Stimulated activated naive CD8-positive, alpha-beta T cell treated with anti-CD3 and anti-CD28 coated beads, Interleukin-15, Interleukin-2, amounts not matched to agents 100 U/mL and 50 U/mL, for 24 hours (primary cell): ENCODE results near the gene CERS4.
"Not testable (repeated sequence)": the region's sequence is repeated elsewhere in the genome, so short reads cannot be mapped to it uniquely, and the experiment has no call there.

Experiments
- ATAC-seq: fragments of 150-1000 bp; cut with Tn5 transposase; one replicate; pipeline ENCODE4 v1.10.0; 2021
- DNase-seq: peaks from one replicate; pipeline ENCODE4 v3.0.0; 2021

The CERS4 gene, protein sequence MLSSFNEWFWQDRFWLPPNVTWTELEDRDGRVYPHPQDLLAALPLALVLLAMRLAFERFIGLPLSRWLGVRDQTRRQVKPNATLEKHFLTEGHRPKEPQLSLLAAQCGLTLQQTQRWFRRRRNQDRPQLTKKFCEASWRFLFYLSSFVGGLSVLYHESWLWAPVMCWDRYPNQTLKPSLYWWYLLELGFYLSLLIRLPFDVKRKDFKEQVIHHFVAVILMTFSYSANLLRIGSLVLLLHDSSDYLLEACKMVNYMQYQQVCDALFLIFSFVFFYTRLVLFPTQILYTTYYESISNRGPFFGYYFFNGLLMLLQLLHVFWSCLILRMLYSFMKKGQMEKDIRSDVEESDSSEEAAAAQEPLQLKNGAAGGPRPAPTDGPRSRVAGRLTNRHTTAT

DNA sequence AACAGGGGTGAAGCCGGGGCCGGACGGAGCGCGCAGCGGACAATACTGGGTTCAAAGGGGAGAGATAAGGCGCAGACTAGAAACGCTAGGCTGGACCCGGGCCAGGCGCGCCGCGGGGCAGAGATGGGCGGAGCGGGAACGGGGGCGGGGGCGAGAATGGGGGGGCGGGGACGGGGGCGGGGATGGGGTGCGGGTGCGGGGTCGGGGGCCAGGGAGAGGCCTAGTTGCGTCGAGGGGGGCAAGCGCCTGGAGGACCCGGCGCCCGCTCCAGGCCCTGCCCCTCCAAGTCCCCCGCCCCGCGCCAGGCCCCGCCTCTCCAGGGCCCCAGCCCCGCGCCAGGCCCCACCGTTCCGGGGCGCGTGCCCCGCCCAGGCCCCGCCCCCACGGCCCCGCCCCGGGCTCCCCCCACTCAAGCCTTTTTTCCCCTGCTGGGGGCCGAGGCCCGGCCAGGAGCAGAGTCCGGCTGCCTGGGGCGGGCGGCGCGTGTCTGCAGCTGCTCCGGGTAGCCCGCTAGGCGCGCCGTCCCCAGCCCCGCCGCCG lies at the start of gene CERS4:
TSS of gene CERS4 (plus strand) at position 449 of the 540 bp plus-strand sequence. CDS start 41,707 bp downstream, outside the sequence.
- ATAC-seq (peak; percentile 88), DNase-seq (peak; percentile 85)

DNA sequence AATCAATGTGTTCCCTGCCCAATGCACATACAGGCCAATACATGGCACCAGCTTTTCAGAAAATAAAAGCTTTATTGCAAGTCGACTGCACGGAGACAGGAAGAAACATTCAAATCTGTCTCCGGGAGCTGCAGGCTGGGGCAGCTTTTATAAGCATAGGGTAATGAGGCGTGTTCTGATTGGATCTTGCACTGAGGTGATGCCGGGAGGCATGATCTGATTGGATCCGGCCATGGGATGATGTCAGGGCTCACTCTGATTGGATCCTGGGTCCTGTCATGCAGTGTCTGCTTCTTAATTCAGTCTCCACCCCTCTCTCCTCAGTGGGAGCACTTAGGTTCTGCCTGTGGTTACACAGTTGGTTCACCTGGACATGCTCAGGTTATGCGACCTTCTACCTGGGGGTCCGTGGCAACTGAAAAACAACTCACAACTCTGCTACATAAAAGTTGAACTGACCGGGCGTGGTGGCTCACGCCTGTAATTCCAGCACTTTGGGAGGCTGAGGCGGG lies 48.0 kb upstream of the CERS4 start:
- ATAC-seq (peak; percentile 69), DNase-seq (peak; percentile 18)

DNA sequence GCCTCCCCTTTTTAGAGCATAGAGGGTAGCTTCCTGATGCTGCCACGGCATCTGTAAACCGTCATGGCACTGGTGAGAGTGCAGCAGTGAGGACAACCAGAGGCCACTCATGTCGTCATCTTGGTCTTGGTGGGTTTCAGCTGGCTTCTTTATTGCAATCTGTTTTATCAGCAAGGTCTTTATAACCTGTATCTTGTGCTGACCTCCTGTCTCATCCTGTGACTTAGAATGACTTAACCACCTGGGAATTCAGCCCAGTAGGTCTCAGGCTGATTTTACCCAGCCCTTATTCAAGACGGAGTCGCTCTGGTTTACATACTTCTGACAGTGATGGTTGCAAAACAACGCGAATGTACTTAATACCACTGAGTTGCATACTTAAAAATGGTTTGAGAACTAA lies 45.4 kb upstream of the CERS4 start:
- ATAC-seq (no peak), DNase-seq (no peak)

DNA sequence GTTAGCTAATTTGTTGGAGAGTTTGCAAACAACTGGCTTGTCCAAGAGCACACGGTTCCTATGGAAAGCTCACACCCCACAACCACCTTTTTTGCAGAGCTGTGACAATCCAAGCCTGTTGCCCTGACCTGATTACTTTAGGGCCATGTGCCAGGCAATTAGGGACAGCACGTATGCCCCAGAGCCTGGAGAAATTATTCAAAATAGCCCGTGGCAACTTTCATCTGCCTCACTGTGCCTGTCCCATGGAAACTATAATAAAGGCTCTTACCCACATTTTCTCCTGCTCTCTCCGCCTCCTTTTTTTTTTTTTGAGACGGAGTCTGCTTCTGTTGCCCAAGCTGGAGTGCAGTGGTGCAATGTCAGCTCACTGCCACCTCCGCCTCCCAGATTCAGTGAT lies 41.2 kb upstream of the CERS4 start:
- no peak for DNase-seq
- no peak for ATAC-seq

DNA sequence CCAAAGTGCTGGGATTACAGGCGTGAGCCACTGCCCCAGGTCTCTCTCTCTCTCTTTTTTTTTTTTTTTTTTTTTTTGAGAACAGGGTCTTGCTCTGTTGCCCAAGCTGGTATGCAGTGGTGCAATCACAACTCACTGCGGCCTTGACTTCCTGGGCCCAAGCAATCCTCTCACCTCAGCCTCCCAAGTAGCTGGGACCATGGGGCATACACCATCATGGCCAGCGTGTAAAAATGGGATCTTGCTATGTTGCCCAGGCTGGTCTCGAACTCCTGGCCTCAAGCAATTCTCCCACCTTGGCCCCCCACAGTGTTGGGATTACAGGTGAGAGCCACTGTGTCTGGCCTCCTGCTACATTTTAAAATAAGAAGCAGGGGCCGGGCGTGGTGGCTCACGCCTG lies 40.6 kb upstream of the CERS4 start:
- no peak for ATAC-seq

DNA sequence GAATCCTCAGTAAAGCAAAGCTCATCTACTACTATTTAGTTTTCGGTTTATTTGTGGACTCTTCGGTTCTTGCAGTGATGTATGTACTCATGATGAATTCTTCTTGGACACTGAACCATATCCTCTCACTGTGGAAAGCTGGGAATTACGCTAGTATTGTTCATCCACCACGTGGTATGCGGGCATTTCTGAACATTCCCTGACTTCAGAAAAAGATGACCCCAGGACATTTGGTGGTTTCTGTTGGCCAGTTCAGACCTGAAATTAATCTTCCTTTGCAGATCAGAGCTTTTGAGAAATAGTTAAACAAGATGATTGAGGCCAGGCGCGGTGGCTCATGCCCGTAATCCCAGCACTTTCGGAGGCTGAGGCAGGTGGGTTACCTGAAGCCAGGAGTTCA lies 34.5 kb upstream of the CERS4 start:
- ATAC-seq (no peak), DNase-seq (no peak)

More for the DNA sequence above, 40.6 kb upstream of the CERS4 start:
- DNase-seq: no peak

DNA sequence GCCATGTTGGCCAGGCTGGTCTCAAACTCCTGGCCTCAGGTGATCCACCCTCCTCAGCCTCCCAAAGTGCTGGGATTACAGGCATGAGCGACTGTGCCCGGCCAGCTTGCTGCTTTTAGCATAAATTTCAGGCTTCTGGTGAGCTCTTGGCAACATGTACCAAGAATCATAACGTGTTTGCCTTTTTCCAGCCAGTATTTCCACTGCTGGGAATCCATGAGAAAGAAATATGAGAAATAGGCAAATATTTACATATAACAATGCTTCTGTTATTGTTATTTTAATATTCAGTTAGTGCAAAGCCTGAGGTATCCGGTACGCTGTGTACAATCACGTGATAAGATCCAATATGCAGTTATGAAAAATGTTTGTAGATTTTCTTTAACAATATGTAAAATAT lies 29.2 kb upstream of the CERS4 start:
- no peak for ATAC-seq
- DNase-seq: no peak

DNA sequence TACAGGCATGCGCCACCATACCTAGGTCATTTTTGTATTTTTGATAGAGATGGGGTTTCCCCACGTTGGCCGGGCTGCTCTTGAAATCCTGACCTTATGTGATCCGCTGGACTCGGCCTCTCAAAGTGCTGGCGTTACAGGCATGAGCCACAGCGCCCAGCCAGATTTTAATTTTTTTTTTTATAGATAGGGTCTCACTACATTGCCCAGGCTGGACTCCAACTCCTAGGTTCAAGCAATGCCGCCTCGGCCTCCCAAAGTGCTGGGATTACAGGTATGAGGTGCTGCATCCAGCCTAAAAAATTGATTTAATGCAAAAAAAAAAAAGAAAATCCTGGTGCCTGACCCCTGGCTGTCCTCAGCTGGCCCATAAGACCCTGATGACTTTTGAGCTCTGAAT lies 24.9 kb upstream of the CERS4 start:
- ATAC-seq (no peak), DNase-seq (no peak)

DNA sequence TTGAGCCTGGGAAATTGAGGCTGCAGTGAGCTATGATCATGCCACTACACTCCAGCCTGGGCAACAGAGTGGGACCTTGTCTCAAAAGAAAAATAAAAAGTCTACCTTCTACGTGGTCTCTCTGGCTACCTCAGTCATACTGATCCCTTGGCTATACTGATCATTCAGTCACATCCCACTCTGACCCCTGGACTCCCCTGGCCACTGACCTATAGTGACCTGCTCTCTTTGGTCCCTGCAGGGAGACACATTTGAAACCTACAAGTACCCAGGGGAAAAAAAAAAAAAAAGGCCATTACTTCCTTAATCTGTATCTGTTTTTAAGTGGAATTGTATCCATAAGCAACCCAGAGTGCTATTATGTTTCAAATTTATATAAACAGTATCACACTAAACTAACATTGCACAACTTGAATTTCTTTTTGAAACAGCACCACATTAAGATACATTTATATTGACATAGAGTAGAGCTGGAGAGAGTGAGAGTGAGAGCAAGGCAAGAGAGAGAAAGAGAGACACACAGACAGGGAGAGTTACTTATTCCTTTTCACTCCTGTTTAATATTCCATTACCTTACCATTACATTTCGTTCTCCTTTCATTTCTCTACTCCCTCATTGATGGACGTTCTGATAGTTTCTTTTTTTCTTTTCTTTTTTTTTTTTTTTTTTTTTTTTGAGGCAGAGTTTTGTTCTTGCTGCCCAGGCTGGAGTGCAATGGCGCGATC lies 23.7 kb upstream of the CERS4 start:
- DNase-seq (no peak), ATAC-seq (no peak)

DNA sequence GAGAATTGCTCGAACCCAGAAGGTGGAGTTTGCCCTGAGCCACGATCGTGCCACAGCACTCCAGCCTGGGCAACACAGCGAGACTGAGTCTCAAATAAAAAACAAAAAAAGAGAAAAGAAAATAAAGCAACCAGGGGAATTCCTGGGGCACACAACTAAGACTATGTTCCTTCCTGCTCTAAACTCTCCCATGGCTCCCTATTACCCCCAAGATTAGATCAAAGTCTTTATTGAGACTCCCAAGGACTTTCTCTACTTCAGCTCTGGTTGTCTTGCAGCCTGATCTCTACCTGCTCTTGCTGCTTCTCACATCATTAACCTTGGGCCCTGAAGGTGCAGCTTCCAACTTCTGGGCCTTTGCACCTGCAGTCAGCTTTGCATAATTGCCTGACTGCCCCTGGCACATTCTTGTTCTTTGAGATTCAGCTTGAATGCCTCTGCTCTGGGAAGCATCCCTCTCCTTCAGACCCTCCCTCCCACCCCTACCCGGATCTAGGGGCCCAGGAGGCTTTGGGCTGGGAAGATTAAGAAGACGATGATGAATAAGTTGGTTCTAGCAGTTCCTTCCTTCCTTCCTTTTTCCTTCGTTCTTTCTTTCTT lies 16.8 kb upstream of the CERS4 start:
- no peak for ATAC-seq

DNA sequence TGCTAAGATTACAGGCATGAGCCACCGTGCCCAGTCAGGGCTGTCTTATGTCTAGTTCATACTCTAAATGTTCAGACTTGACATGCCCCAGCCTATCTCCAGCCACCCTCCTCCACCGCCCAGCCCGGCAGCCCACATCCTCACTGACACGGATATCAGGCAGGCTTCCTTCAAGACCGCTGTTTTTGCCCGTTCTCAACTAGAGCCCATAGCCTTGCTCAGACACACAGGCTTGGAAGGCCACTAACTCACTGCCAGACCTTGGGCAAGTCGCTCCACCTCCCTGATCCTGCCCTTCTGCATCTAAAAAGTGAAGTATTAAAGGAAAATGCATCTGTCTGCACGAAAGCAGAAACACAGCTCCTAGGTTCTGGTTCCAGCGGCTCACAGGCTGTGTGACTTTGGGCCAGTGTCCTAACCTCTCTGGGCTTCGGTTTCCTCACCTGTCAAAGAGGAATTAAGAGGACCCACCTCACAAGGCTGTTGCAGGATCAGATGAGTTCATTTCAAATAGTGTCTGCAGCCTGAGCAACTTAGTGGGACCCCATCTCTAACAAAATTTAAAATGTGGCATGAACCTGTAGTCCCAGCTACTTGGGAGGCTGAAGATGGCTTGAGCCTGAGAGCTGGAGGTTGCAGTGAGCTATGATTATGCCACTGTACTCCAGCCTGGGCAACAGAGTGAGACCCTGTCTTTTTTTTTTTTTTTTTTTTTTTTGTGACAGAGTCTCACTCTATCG lies 14.5 kb upstream of the CERS4 start:
- peak; percentile 53 for DNase-seq
- ATAC-seq: peak; percentile 30

More for the DNA sequence above, 16.8 kb upstream of the CERS4 start:
- DNase-seq: no peak

DNA sequence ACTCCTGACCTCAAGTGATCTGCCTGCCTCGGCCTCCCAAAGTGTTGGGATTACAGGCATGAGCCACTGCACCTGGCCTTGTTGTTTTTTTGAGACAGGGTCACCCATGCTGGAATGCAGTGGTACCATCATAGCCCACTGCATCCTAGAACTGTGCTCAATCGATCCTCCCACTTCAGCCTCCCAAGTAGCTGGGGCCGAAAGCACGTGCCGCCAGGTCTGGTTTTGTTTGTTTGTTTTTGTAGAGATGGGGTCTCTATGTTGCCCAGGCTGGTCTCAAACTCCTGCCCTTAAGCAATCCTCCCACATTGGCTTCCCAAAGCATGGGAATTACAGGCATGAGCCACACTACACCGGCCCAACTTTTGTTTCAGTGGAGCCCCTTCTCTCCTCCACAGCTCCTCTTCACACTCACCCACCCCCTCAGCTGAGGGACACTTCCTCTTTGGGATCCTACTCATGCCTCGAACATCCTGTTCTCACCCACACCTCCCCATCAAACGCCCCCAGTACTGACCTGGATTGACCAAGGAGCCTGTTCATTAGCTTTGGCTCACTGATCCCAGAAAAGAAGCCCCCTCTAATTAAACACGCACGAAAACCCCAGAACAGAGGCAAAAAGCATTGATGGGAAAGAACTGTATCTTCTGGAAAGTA lies 12.8 kb upstream of the CERS4 start:
- ATAC-seq (no peak), DNase-seq (peak; percentile 7)

DNA sequence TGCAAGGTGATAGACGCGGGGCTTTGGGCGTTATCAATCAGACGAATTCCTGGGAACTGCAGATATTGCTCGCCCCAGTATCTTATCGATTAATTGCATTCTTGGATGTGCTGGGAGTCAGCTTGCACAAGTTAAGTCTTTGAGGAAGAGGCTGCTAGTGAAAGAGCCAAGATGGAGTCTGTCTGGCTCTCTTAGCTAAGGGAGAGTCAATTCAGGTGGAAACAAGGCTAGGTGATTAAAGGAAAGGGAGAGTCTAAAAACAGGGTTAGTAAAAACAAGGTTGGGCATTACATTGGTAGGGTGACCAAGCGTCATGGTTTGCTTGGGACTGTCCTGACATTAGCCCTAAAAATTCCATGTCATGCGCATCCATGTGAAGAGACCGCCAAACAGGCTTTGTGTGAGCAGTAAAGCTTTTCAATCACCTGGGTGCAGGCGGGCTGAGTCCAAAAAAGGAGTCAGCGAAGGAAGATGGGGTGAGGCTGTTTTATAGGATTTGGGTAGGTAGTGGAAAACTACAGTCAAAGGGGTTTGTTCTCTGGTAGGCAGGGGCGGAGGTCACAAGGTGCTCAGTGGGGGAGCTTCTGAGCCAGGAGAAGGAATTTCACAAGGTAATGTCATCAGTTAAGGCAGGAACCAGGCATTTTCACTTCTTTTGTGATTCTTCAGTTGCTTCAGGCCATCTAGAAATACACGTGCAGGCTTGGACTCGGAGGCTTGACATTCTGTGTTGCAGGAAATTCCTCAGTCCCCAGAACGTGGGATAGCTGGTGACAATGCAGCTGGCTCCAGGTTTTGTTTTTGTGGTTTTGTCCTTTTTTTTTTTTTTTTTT lies 5.7 kb upstream of the CERS4 start:
- not testable (repeated sequence) for ATAC-seq, DNase-seq

DNA sequence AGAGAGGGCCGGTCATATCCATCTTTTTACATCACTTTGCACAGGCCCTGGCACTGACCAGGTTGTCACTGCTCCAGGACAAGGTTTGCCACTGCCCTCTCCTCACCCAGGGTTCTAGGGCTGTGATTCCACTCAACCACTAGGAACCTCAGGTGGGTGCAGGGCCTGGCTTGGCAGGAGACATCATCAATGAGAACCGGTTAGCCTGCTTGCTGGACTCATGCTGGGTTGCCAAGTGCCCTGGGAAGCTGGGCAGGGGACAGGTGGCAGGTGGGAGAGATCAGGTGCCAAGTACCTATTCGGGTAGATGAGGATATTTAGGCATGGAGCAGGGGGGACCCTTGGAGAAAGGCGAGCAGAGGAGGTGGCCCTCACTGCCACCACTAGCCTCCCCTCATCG lies 4.2 kb upstream of the CERS4 start:
- DNase-seq (no peak), ATAC-seq (no peak)

DNA sequence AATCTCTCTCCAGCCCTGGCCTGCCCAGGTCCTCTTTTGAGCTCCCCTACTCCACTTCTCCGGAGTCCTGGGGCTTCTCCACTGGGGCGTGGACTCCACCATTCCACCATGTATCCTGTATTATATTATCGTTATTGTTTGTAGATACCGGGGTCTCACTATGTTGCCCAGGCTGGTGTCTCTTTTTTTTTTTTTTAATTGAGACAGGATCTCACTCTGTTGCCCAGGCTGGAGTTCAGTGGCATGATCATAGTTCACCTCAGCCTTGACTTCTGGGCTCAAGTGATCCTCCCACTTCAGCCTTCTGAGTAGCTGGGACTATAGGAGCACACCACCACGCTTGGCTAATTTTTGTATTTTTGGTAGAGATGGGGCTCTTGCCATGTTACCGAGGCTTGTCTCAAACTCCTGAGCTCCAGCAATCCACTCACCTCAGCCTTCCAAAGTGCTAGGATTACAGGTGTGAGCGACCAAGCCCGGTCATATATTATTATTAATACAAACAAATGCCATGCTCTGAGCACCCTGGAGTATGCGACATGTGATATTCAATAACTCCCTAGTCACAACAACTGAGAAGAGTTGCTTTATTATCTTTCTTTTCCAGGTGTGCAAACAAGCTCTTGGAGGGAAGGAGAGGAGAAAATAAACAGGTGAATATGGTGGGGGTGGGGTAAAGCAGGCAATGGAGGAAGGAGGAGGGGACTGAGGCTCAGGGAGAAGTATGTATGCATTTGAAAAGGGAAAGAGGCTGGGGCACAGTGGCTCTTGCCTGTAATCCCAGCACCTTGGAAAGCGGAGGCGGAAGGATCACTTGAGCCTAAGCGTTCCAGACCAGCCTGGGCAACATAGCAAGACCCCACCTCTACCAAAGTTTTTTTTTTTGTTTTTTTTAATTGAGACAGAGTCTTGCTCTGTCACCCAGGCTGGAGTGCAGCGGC lies 2.8 kb upstream of the CERS4 start:
- DNase-seq (no peak), ATAC-seq (no peak)

DNA sequence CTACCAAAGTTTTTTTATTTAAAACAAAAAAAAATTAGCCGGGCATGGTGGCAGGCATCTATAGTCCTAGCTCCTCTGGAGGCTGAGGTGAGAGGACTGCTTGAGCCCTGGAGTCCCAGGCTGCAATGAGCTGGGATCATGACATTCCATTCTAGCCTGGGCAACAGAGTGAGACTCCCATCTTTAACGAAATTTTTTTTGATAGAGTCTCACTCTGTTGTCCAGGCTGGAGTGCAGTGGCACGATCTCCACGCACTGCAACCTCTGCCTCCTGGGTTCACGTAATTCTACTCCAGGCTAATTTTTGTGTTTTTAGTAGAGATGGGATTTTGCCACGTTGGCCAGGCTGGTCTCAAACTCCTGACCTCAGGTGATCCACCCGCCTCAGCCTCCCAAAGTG lies 1.8 kb upstream of the CERS4 start:
- ATAC-seq: not testable (repeated sequence)

DNA sequence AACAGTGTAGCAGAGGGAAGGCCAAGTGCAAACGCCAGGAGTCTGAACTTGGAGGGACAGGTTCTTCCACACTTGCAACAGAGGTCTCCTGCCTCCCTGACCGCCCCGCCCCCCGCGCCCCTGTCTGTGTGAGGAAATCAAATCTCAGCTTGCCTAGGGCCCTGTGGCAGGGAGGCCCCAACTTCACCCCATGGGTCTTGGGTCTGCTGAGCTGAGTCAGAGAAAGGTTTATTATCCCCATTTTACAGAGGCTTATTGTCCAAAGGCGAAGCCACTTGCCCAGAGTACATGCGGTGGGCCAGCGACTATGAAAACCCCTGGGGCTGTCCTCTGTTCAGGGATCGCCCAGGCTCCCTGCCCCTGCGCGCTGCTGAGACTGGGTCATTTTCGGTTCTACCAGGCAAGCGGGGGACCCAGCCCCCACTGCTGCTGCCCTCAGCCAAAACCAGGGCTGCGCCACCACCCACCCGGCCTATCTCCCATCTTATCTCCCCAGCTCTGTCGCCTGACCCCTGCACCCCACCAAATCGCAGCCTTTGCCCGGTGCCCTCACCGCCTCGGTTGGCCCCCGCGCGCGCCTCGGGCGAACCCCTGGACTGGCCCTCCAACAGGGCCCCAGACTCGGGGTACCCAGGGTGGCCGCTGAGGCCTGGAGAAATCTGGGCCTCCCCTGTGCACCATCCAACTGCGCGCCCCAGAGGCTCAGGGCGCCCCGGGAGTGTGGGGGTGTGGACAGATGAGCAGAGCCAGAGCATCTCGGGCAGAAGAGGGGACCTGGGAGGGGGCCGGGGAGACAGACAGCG lies 850 bp upstream of the CERS4 start:
- ATAC-seq: peak; percentile 3
- DNase-seq: peak; percentile 7

More for the DNA sequence above, 1.8 kb upstream of the CERS4 start:
- DNase-seq: not testable (repeated sequence)
